Measurements from ENCODE around the gene TCEANC2. TPM values are rescaled to one million over a fixed set of nuclear protein-coding genes. Genes with fewer than 3 reads are reported as not detected.

The TCEANC2 gene
- total RNA-seq, 4 donors from 2014 or later: 1.4 to 7.1 (median 5.7) TPM

GRCh38 chr1:54132495-54132894 lies 79.1 kb downstream of the TCEANC2 start:
- 65% methylated on average over 2 of the region's 2 CpGs; no CpG with 5 or more reads in 1 of the 2 donors for WGBS, 2 donors (ENCODE audit: low coverage in 1 of 2)
- Histone ChIP-seq H3K27me3 (no peaks in the 10 kb centered on the region), H3K36me3 (no peaks in the 10 kb centered on the region), H3K27ac (no peak overlapping the region), H3K4me3 (no peak overlapping the region), H3K9me3 (no peaks in the 10 kb centered on the region), H3K4me1 (no peaks in the 10 kb centered on the region)
- DNase-seq: no peak
- TF ChIP-seq EP300 (IDR thresholded peaks at IDR 0.05; ENCODE audit: low read depth) (no peak), POLR2A (IDR thresholded peaks at IDR 0.05) (no peak), POLR2AphosphoS5 (IDR thresholded peaks at IDR 0.05) (no peak), CTCF (IDR thresholded peaks at IDR 0.05) (no peak)
- intact Hi-C loops (cut with DNase I; ENCODE audit: low total_unique reads) (no loop called here), in situ Hi-C loops (cut with MboI; ENCODE audit: low pct_ligation_motif_present in 1 of 4, low pct_unique_long_range_greater_than_20kb in 1 of 4, low sequenced_read_pairs in 3 of 4) (no loop called here)

DNA sequence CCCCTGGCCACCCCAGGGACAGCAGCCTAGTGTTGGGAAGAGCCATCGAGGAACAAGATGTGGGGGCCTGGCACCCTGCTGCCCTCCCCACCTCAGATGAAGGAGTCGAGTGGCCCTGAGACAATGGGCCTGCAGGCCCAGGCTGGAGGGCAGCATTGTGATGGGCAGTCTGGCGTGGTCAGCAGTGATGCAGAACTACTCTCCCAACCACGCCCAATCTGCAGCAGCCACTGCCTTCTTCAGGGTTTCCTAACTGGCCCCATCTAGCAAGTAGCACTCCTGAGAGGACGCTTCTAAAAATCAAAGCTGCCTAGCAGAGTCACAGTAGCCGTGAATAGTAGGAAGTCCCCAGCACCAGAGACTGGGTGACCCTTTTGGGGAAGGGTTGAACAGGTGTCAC lies 80.9 kb downstream of the TCEANC2 start:
- Histone ChIP-seq H3K4me3 (no peak overlapping the region), H3K36me3 (no peaks in the 10 kb centered on the region), H3K4me1 (no peaks in the 10 kb centered on the region), H3K27ac (no peak overlapping the region), H3K9me3 (no peaks in the 10 kb centered on the region), H3K27me3 (no peaks in the 10 kb centered on the region)
- TF ChIP-seq POLR2AphosphoS5 (IDR thresholded peaks at IDR 0.05) (no peak), EP300 (IDR thresholded peaks at IDR 0.05; ENCODE audit: low read depth) (no peak), POLR2A (IDR thresholded peaks at IDR 0.05) (no peak), CTCF (IDR thresholded peaks at IDR 0.05) (no peak)
- no peak for DNase-seq
- 84% methylated on average over 6 of the region's 6 CpGs; no CpG with 5 or more reads in 1 of the 2 donors for WGBS, 2 donors (ENCODE audit: low coverage in 1 of 2)
- intact Hi-C loops (cut with DNase I; ENCODE audit: low total_unique reads): no loop called here
- in situ Hi-C loops (cut with MboI; ENCODE audit: low pct_ligation_motif_present in 1 of 4, low pct_unique_long_range_greater_than_20kb in 1 of 4, low sequenced_read_pairs in 3 of 4): no loop called here

DNA sequence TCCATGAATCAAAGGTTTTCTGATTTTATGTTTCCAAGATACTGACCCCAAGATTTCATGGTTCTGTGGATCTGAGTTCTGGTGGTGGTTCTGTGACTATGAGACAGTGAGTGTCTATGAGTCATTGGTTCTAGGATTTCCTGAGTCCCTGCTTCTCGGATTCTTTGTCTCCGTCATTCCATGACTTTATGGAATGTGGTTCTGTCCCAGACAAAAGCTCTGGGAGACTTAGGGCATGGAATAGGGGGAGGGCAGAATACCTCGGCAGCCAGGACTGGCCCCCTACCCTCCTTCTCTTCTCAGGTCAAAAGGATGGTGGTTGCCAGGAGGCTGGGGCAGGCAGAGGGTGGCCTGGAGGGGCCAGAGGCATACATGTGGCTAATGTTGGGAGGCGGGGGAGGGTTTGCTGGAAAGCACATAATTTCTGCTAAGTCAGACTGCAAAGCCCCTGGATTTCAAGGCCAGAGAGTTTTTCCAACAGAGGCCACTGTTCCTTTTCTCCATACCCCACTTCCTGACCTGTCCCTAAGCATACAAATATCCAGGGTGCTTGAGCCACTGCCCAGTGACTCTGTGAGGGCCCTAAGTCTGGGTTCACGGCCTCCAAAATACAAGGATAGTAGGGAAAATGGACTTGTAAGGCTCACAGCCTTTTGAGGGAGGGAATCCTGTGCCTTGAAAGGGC lies 82.2 kb downstream of the TCEANC2 start:
- no peaks in the 10 kb centered on the region for H3K4me1 ChIP-seq
- in situ Hi-C loops (cut with MboI; ENCODE audit: low pct_ligation_motif_present in 1 of 4, low pct_unique_long_range_greater_than_20kb in 1 of 4, low sequenced_read_pairs in 3 of 4) (no loop called here), intact Hi-C loops (cut with DNase I; ENCODE audit: low total_unique reads) (no loop called here)
- no peaks in the 10 kb centered on the region for H3K9me3 ChIP-seq
- H3K4me3 ChIP-seq: no peak overlapping the region
- H3K27me3 ChIP-seq: no peaks in the 10 kb centered on the region
- TF ChIP-seq EP300 (IDR thresholded peaks at IDR 0.05; ENCODE audit: low read depth) (no peak), CTCF (IDR thresholded peaks at IDR 0.05) (no peak), POLR2AphosphoS5 (IDR thresholded peaks at IDR 0.05) (no peak), POLR2A (IDR thresholded peaks at IDR 0.05) (no peak)
- DNase-seq: no peak
- H3K36me3 ChIP-seq: no peaks in the 10 kb centered on the region
- WGBS, 2 donors (ENCODE audit: low coverage in 1 of 2): 74% methylated on average over 5 of the region's 5 CpGs; no CpG with 5 or more reads in 1 of the 2 donors
- no peak overlapping the region for H3K27ac ChIP-seq

DNA sequence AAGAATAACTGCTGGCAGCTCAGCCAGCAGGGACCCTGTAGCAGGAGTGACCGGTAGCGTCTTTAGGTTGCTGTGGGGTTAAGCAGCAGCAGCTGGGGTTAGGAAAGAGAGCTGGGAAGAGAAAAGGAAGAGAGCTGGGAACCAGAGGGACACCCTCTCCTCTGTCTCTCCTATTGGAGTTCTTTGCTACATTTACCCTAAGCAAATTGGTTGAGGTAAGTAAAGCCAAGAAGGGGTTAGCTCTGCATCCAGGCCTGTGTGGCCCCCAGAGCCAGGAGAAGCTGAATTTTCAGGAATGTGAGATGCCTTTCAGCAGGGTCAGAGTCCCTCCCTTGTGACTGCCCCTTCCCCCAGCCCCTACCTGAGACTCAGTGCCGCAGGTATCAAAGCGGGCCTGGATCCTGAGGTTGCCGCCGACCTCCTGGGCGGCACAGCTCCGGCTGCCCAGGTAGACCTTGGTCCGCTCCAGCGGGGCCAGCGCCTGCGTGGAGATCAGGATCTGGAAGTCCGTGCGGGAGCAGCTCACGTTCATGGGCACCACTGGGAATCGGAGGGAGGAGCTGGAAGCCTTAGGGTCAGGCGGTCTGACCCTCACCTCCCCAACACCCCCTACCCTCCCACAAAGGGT lies 83.0 kb downstream of the TCEANC2 start:
- DNase-seq: no peak
- no peak overlapping the region for H3K27ac ChIP-seq
- H3K36me3 ChIP-seq: no peaks in the 10 kb centered on the region
- 82 to 91% methylated on average over 2 to 10 of the region's 17 CpGs for WGBS, 2 donors (ENCODE audit: low coverage in 1 of 2)
- no peaks in the 10 kb centered on the region for H3K4me1 ChIP-seq
- H3K4me3 ChIP-seq: no peak overlapping the region
- no peaks in the 10 kb centered on the region for H3K27me3 ChIP-seq
- intact Hi-C loops (cut with DNase I; ENCODE audit: low total_unique reads) (no loop called here), in situ Hi-C loops (cut with MboI; ENCODE audit: low pct_ligation_motif_present in 1 of 4, low pct_unique_long_range_greater_than_20kb in 1 of 4, low sequenced_read_pairs in 3 of 4) (no loop called here)
- H3K9me3 ChIP-seq: no peaks in the 10 kb centered on the region
- TF ChIP-seq CTCF (IDR thresholded peaks at IDR 0.05): no peak
- TF ChIP-seq POLR2A (IDR thresholded peaks at IDR 0.05): no peak
- TF ChIP-seq EP300 (IDR thresholded peaks at IDR 0.05; ENCODE audit: low read depth): no peak
- no peak for TF ChIP-seq POLR2AphosphoS5 (IDR thresholded peaks at IDR 0.05)

Data from transverse colon (tissue), 4 donors.